Calu3 (cell line): ENCODE measurements around the gene SP6. TPM values are rescaled to one million over a fixed set of nuclear protein-coding genes. Genes with fewer than 3 reads are reported as not detected.
A peak's percentile ranks its signal among the peaks of the same experiment; 100 is the strongest.

Source experiments
- BruUV-seq: library from RNA; stranded (reverse); fragments of 400-500 nt; replicated peaks from 2 replicates; lab custom pipeline; 2021; lab: Mats Ljungman, UMichigan
- CTCF ChIA-PET: fragments of 300-600 bp; sonication (Branson Sonifier 250); formaldehyde crosslinking; loops from one replicate; lab custom pipeline; 2022; ENCODE audit warnings: antibody characterized with exemption; lab: Charles Lee
- DNase-seq: peaks from one replicate; pipeline ENCODE4 v3.0.0; 2022
- H3K27ac Mint-ChIP-seq: one replicate; pipeline ENCODE4 v1.8.0; 2022; ENCODE audit warnings: mixed read lengths; ENCODE audit not compliant: unreplicated experiment
- H3K27me3 Mint-ChIP-seq: one replicate; pipeline ENCODE4 v1.8.0; 2022; ENCODE audit warnings: mixed read lengths; ENCODE audit not compliant: unreplicated experiment
- H3K36me3 Mint-ChIP-seq: one replicate; pipeline ENCODE4 v1.8.0; 2022; ENCODE audit warnings: mild to moderate bottlenecking, moderate library complexity, mixed read lengths; ENCODE audit not compliant: insufficient read depth, unreplicated experiment
- H3K4me1 Mint-ChIP-seq: one replicate; pipeline ENCODE4 v1.8.0; 2022; ENCODE audit warnings: mild to moderate bottlenecking, low read depth, mixed read lengths; ENCODE audit not compliant: unreplicated experiment
- H3K4me3 Mint-ChIP-seq: one replicate; pipeline ENCODE4 v1.8.0; 2022; ENCODE audit warnings: mild to moderate bottlenecking, low read depth, moderate library complexity, mixed read lengths; ENCODE audit not compliant: unreplicated experiment
- H3K9me3 Mint-ChIP-seq: one replicate; pipeline ENCODE4 v1.8.0; 2022; ENCODE audit warnings: low read depth, mixed read lengths; ENCODE audit not compliant: unreplicated experiment
- intact Hi-C: fragments of 100-400 bp; cut with micrococcal nuclease; formaldehyde crosslinking; loops from one replicate; pipeline ENCODE4 v1.10.0; 2022; ENCODE audit not compliant: unreplicated experiment
- total RNA-seq: library from RNA; stranded (reverse); gene quantifications from 2 replicates; pipeline ENCODE4 v1.2.3, GENCODE V29; 2022
- TF ChIP-seq, protein P1 (sequence below): fragments of 200-600 bp; IDR thresholded peaks from one replicate; pipeline ENCODE4 v1.8.0; 2022; ENCODE audit warnings: antibody characterized with exemption; ENCODE audit not compliant: unreplicated experiment

SP6 gene
- total RNA-seq, 1 experiment from 2014 or later = 1.1 TPM

DNA sequence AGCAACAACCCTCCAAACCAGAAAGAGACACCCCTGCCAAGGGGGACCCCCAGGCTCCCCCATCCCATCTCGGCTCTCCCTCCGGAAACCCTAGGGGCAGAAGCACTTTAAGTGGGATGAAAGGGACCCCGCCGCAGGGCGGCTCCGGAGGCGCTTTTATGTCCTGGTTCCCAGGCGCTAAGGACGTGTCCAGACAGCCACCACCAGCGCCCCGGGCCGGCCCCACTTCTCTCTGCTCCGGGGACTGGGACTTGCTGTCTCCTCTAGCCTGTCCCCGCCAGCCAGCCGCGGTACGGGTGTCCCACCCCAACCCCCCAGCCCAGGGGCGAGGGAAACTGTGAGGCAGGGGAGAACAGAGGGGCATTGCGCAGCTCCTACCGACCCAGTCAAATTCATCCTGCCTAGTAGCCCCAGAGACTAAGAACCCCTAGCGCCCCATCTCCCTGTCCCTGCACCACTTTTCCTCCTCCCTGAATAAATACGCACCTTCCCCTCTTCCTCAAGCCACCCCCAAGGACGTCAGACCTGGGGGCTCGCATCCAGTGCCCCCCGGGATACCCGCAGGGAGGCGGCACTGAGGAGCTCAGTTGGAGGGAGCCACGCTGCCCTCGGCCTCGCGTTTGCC is 4.1 kb downstream of the SP6 start:
- intact Hi-C loops = loop anchor here (10.0 kb wide), 1 partner anchor 98 kb away; the partner anchor contains the start of gene PNPO
- no TSS peak for BruUV-seq
- CTCF ChIA-PET = interaction anchor here (0.6 to 7.5 kb wide), 5 partner anchors 9 to 688 kb away, joined by 3 to 137 read pairs (median 4); no protein-coding TSS in a partner anchor
- peaks cover 22% of the 10 kb centered on the region for H3K27me3 Mint-ChIP-seq
- no peak for DNase-seq
- H3K4me1 Mint-ChIP-seq = peaks cover 29% of the 10 kb centered on the region
- H3K27ac Mint-ChIP-seq = no peak overlapping the region
- peaks cover 8% of the 10 kb centered on the region for H3K36me3 Mint-ChIP-seq
- no peak overlapping the region for H3K4me3 Mint-ChIP-seq
- TF ChIP-seq, protein P1, sequence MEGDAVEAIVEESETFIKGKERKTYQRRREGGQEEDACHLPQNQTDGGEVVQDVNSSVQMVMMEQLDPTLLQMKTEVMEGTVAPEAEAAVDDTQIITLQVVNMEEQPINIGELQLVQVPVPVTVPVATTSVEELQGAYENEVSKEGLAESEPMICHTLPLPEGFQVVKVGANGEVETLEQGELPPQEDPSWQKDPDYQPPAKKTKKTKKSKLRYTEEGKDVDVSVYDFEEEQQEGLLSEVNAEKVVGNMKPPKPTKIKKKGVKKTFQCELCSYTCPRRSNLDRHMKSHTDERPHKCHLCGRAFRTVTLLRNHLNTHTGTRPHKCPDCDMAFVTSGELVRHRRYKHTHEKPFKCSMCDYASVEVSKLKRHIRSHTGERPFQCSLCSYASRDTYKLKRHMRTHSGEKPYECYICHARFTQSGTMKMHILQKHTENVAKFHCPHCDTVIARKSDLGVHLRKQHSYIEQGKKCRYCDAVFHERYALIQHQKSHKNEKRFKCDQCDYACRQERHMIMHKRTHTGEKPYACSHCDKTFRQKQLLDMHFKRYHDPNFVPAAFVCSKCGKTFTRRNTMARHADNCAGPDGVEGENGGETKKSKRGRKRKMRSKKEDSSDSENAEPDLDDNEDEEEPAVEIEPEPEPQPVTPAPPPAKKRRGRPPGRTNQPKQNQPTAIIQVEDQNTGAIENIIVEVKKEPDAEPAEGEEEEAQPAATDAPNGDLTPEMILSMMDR = no peak
- H3K9me3 Mint-ChIP-seq = no peaks in the 10 kb centered on the region

DNA sequence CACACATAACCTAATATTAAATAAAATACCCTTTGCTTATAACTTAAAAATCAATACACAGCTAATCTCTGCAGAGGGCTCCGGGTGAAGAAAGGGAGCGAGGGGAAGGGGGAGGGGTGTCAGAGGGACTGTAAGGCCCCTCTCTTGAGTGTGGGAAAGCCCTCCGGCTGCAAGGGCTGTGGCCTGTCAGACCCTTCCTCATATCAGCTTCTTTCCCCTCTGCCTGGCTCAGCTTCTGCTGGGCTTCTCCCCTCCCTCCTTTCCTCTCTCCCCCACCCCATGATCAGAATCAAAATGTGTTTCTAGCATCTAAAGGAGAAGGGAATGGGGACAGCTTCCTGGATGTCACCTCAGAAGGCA is 5.3 kb downstream of the SP6 start:
- CTCF ChIA-PET = interaction anchor here (0.7 to 7.5 kb wide), 3 partner anchors 25 to 45 kb away, joined by 3 to 137 read pairs (median 3); no protein-coding TSS in a partner anchor
- peaks cover 11% of the 10 kb centered on the region for H3K36me3 Mint-ChIP-seq
- no peak for DNase-seq
- TF ChIP-seq, protein P1 = no peak
- H3K4me3 Mint-ChIP-seq = no peak overlapping the region
- peaks cover 31% of the 10 kb centered on the region for H3K4me1 Mint-ChIP-seq
- H3K27me3 Mint-ChIP-seq = peaks cover 17% of the 10 kb centered on the region
- intact Hi-C loops = loop anchor here (10.0 kb wide), 1 partner anchor 99 kb away; the partner anchor contains the start of gene PNPO
- BruUV-seq = no TSS peak
- H3K27ac Mint-ChIP-seq = no peak overlapping the region
- H3K9me3 Mint-ChIP-seq = no peaks in the 10 kb centered on the region

DNA sequence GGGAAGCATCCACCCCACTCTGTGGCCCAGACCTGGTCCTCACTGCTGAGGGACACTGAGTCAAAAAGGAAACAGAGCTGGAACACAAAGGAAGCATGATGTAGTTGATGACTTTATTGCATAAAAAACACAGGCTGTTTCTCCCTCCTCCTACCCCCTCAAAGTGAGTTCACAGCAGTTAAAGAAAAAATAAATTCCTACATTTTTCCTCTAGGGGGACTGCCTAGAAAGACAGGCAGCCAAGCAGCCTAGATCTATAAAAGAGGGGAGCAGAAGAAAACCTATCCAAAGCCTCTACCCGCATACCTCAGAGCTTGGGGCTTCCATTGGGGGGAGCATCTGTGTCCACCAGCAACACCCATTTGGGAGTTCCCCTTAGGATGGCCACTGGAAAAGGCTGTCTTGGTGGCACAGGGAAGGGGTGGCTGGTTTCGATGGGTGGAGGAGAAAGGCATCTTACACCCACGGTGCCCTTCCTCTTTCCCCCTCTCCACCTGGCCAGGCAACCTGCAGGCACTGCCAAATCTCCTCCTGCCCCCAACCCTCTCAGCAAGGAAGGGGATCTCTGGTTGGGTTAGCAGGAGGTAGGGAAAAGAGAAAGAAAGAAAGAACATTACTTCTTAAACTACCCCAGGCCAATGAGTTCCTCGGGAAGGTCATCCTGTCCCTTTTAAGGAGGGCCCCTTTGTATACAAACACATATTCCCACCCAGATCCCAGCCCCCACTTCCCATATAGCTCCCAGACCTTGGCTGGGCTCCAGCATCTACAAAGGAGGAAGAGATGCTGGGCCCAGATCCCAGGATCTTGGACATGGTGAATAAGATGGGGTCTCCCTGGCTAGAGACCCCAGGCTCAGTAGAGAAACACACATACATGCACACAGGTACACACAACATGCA is 5.9 kb downstream of the SP6 start:
- TF ChIP-seq, protein P1 = peak; percentile 74
- intact Hi-C loops = loop anchor here (10.0 kb wide), 1 partner anchor 100 kb away; the partner anchor contains the start of gene PNPO
- Mint-ChIP-seq H3K4me1 (peaks cover 26% of the 10 kb centered on the region), H3K9me3 (no peaks in the 10 kb centered on the region), H3K4me3 (no peak overlapping the region), H3K27ac (no peak overlapping the region), H3K27me3 (peaks cover 15% of the 10 kb centered on the region), H3K36me3 (peaks cover 14% of the 10 kb centered on the region)
- CTCF ChIA-PET = interaction anchor here (0.6 to 7.5 kb wide), 6 partner anchors 25 to 744 kb away, joined by 3 to 137 read pairs (median 3); no protein-coding TSS in a partner anchor
- DNase-seq = no peak
- no TSS peak for BruUV-seq

DNA sequence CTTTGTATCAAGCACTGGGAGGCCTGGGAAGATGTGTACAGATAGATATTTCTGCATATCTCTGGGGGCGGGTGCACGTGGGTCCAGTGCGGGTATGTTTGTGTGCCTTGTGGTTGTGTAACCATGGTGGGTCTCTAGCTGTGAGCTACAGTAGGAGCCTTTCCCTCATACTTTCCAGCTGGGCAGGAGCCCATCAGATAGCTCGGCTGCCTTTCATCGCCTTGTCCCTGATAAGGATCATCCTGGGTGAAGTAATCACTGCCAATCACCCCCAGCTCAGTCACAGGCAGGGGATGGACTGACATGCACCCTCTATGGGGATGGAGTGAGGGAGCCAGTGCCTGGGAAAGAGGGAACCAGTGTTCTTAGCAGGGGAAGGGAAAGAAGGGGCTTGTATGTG is 6.7 kb downstream of the SP6 start:
- intact Hi-C loops = loop anchor here (10.0 kb wide), 1 partner anchor 101 kb away; the partner anchor contains the start of gene PNPO
- TF ChIP-seq, protein P1 = no peak
- Mint-ChIP-seq H3K36me3 (peaks cover 14% of the 10 kb centered on the region), H3K9me3 (no peaks in the 10 kb centered on the region), H3K4me3 (no peak overlapping the region), H3K27ac (no peak overlapping the region), H3K27me3 (peaks cover 6% of the 10 kb centered on the region), H3K4me1 (peaks cover 26% of the 10 kb centered on the region)
- no peak for DNase-seq
- no TSS peak for BruUV-seq
- CTCF ChIA-PET = interaction anchor here (0.6 to 7.5 kb wide), 5 partner anchors 37 to 743 kb away, joined by 3 to 137 read pairs (median 5); no protein-coding TSS in a partner anchor
